ENCODE results near the gene SALL1.

- TF ChIP-seq, protein P1, sequence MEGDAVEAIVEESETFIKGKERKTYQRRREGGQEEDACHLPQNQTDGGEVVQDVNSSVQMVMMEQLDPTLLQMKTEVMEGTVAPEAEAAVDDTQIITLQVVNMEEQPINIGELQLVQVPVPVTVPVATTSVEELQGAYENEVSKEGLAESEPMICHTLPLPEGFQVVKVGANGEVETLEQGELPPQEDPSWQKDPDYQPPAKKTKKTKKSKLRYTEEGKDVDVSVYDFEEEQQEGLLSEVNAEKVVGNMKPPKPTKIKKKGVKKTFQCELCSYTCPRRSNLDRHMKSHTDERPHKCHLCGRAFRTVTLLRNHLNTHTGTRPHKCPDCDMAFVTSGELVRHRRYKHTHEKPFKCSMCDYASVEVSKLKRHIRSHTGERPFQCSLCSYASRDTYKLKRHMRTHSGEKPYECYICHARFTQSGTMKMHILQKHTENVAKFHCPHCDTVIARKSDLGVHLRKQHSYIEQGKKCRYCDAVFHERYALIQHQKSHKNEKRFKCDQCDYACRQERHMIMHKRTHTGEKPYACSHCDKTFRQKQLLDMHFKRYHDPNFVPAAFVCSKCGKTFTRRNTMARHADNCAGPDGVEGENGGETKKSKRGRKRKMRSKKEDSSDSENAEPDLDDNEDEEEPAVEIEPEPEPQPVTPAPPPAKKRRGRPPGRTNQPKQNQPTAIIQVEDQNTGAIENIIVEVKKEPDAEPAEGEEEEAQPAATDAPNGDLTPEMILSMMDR (IDR thresholded peaks at IDR 0.05; ENCODE audit: poor library complexity, severe bottlenecking) = no peak
- no peak for TF ChIP-seq POLR2AphosphoS5 (IDR thresholded peaks at IDR 0.05)
- no peak for TF ChIP-seq EZH2 (IDR thresholded peaks at IDR 0.05; ENCODE audit: borderline replicate concordance, insufficient read depth, low read length, poor library complexity, severe bottlenecking)
- TF ChIP-seq TAF1 (IDR thresholded peaks at IDR 0.05; ENCODE audit: low read depth) = no peak
- TF ChIP-seq EP300 (conservative IDR thresholded peaks at IDR 0.05; ENCODE audit: poor library complexity, severe bottlenecking) = no peak
- TF ChIP-seq MXI1 (conservative IDR thresholded peaks at IDR 0.05; ENCODE audit: poor library complexity, severe bottlenecking) = no peak
- no peak for TF ChIP-seq SMC3 (conservative IDR thresholded peaks at IDR 0.05; ENCODE audit: poor library complexity)
Observed at GRCh38 chr16:51163366-51163765, 12.3 kb upstream of the SALL1 start.

Measured in neural cell (in vitro differentiated cells).